CD8-positive, alpha-beta memory T cell (primary cell): ENCODE results near the gene ZNF853. TPM values are rescaled to one million over a fixed set of nuclear protein-coding genes. Genes with fewer than 3 reads are reported as not detected.

Experiments used
- CTCF ChIA-PET: fragments of 350-600 bp; sonication (Branson Sonifier 250); formaldehyde crosslinking; loops from one replicate; lab custom pipeline; 2021; ENCODE audit warnings: antibody characterized with exemption; lab: Charles Lee
- POLR2A ChIA-PET: fragments of 350-600 bp; sonication (Branson Sonifier 250); formaldehyde crosslinking; loops from one replicate; lab custom pipeline; 2021; ENCODE audit warnings: antibody characterized with exemption; lab: Charles Lee
- DNase-seq, 5 donors: peaks; one replicate each; pipeline versions ENCODE4 v3.0.0 to v3.0.0-alpha.2; 2020 to 2022; ENCODE audit warnings: mixed read lengths in 1 of 5
- H3K27ac ChIP-seq: one replicate; pipeline ENCODE4 v1.7.0; 2013; ENCODE audit warnings: low read depth, mild to moderate bottlenecking, low read length, moderate library complexity
- H3K27me3 ChIP-seq: 2 replicates; pipeline ENCODE4 v1.7.0; 2013; ENCODE audit warnings: low read length, mild to moderate bottlenecking; ENCODE audit not compliant: insufficient read depth, poor library complexity, severe bottlenecking
- H3K36me3 ChIP-seq: 2 replicates; pipeline ENCODE4 v1.7.0; 2013; ENCODE audit warnings: mild to moderate bottlenecking, low read length, moderate library complexity; ENCODE audit not compliant: insufficient read depth
- H3K4me1 ChIP-seq: 2 replicates; pipeline ENCODE4 v1.7.0; 2013; ENCODE audit warnings: mild to moderate bottlenecking, low read length, moderate library complexity; ENCODE audit not compliant: insufficient read depth
- H3K4me3 ChIP-seq: 2 replicates; pipeline ENCODE4 v1.7.0; 2013; ENCODE audit warnings: mild to moderate bottlenecking, low read length
- H3K9me3 ChIP-seq: 2 replicates; pipeline ENCODE4 v1.7.0; 2013; ENCODE audit warnings: mild to moderate bottlenecking, low read length
- H3K27ac Mint-ChIP-seq, 8 donors: one replicate each; pipeline ENCODE4 v1.8.0; 2020 to 2021; ENCODE audit warnings: mixed read lengths in 8 of 8, mild to moderate bottlenecking in 6 of 8, inconsistent platforms in 3 of 8, moderate library complexity in 3 of 8
- H3K27me3 Mint-ChIP-seq, 2 donors: one replicate each; pipeline ENCODE4 v1.8.0; 2020 to 2021; ENCODE audit warnings: mixed read lengths in 2 of 2, mild to moderate bottlenecking in 1 of 2, moderate library complexity in 1 of 2
- H3K36me3 Mint-ChIP-seq, 3 donors: one replicate each; pipeline ENCODE4 v1.8.0; 2020 to 2021; ENCODE audit warnings: mixed read lengths in 3 of 3, inconsistent platforms in 1 of 3, mild to moderate bottlenecking in 1 of 3
- H3K4me1 Mint-ChIP-seq, 3 donors: one replicate each; pipeline ENCODE4 v1.8.0; 2020 to 2021; ENCODE audit warnings: mixed read lengths in 3 of 3, inconsistent platforms in 1 of 3, mild to moderate bottlenecking in 1 of 3
- H3K4me3 Mint-ChIP-seq, 7 donors: one replicate each; pipeline ENCODE4 v1.8.0; 2020 to 2021; ENCODE audit warnings: mixed read lengths in 7 of 7, mild to moderate bottlenecking in 6 of 7, moderate library complexity in 4 of 7, inconsistent platforms in 2 of 7
- H3K9me3 Mint-ChIP-seq, 5 donors: one replicate each; pipeline ENCODE4 v1.8.0; 2020 to 2022; ENCODE audit warnings: mixed read lengths in 5 of 5, mild to moderate bottlenecking in 3 of 5, moderate library complexity in 2 of 5, inconsistent platforms in 1 of 5
- polyA plus RNA-seq: library from polyadenylated mRNA; unstranded; fragments of 300-500 nt; fragmentation: Illumina TruSeq; gene quantifications from one replicate; pipeline ENCODE4 v1.2.3, GENCODE V29; 2021
- total RNA-seq, 2 experiments: library from RNA; stranded (reverse); gene quantifications; one replicate each; pipeline ENCODE4 v1.2.3, GENCODE V29; 2021

ZNF853 gene
- total and polyA plus RNA-seq, 3 experiments from 2014 or later, result 3.5 to 11.2 (median 4.5) TPM

DNA sequence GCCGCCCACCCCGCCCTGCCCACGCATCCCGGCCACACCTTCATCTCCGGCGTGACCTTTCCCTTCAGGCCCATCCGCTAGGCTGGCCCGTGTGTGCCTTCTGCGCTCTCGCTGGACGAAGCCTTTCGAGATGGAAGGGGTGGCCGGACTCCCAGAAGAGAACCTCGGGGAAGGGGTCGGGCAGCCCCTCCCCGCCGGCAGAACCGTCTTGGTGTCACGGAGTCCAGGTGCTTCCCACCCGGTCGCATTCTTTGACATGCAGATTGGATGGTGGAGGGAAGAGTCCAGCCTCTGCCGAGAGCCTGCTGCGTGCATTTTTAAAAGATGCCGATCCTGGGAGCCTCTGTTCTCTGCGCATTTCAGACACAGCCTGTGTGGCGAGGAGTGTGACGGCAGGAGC, 7.3 kb upstream of the ZNF853 start:
- H3K27me3 ChIP-seq, result no peaks in the 10 kb centered on the region
- POLR2A ChIA-PET, result no interaction called here
- no peak overlapping the region for H3K27ac ChIP-seq
- Mint-ChIP-seq H3K27ac (no peak overlapping the region), H3K4me1 (peaks cover 4 to 8% (median 6%) of the 10 kb centered on the region in 3 donors), H3K9me3 (no peaks in the 10 kb centered on the region), H3K4me3 (no peak overlapping the region), H3K36me3 (peaks cover 0 to 43% (median 8%) of the 10 kb centered on the region in 3 donors), H3K27me3 (peaks cover 0 to 2% of the 10 kb centered on the region in 2 donors)
- CTCF ChIA-PET, result interaction anchor here (0.6 kb wide), 1 partner anchor 141 kb away, joined by 4 read pairs; no protein-coding TSS in a partner anchor
- peaks cover 7% of the 10 kb centered on the region for H3K36me3 ChIP-seq
- H3K9me3 ChIP-seq, result no peaks in the 10 kb centered on the region
- no peaks in the 10 kb centered on the region for H3K4me1 ChIP-seq
- no peak for DNase-seq
- H3K4me3 ChIP-seq, result no peak overlapping the region

DNA sequence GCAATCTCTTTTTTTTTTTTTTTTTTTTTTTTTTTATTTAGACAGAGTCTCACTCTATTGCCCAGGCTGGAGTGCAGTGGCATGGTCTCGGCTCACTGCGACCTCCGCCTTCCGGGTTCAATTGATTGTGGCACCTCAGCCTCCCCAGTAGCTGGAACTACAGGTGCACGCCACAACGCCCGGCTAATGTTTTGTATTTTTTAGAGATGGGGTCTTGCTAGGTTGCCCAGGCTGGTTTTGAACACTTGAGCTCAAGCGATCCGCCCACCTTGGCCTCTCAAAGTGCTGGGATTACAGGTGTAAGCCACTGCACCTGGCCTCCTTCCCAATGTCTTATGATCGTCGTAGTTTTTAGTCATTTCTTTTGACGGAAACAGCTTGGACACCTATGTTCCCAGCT, 6.6 kb upstream of the ZNF853 start:
- H3K4me3 Mint-ChIP-seq, result no peak overlapping the region
- DNase-seq, result no peak
- no peaks in the 10 kb centered on the region for H3K9me3 Mint-ChIP-seq
- peaks cover 4 to 6% (median 6%) of the 10 kb centered on the region in 3 donors for H3K4me1 Mint-ChIP-seq
- H3K36me3 Mint-ChIP-seq, result peaks cover 0 to 40% (median 8%) of the 10 kb centered on the region in 3 donors
- peaks cover 7% of the 10 kb centered on the region for H3K36me3 ChIP-seq
- no peaks in the 10 kb centered on the region for H3K27me3 ChIP-seq
- CTCF ChIA-PET, result interaction anchor here (0.6 to 1.0 kb wide), 4 partner anchors 9 to 142 kb away, joined by 3 to 4 read pairs (median 4); partner anchors contain the start of gene INTS15
- POLR2A ChIA-PET, result no interaction called here
- no peaks in the 10 kb centered on the region for H3K9me3 ChIP-seq
- no peak overlapping the region for H3K27ac ChIP-seq
- H3K4me1 ChIP-seq, result no peaks in the 10 kb centered on the region
- peaks cover 0 to 2% of the 10 kb centered on the region in 2 donors for H3K27me3 Mint-ChIP-seq
- H3K4me3 ChIP-seq, result no peak overlapping the region
- peak overlapping the region in 1 of 8 donors; percentile 76 for H3K27ac Mint-ChIP-seq

GRCh38 chr7:6612819-6613218, 2.6 kb upstream of the ZNF853 start:
- no peaks in the 10 kb centered on the region for H3K9me3 ChIP-seq
- Mint-ChIP-seq H3K27me3 (peaks cover 0 to 4% of the 10 kb centered on the region in 2 donors), H3K4me3 (peak overlapping the region in 5 of 7 donors; percentile 15 to 54 (median 26)), H3K4me1 (peaks cover 5 to 19% (median 10%) of the 10 kb centered on the region in 3 donors), H3K9me3 (no peaks in the 10 kb centered on the region), H3K27ac (no peak overlapping the region), H3K36me3 (peaks cover 0 to 19% (median 3%) of the 10 kb centered on the region in 3 donors)
- ChIA-PET CTCF (interaction anchor here (0.7 to 1.0 kb wide), 3 partner anchors 9 to 35 kb away, joined by 3 read pairs; no protein-coding TSS in a partner anchor), POLR2A (no interaction called here)
- H3K36me3 ChIP-seq, result no peaks in the 10 kb centered on the region
- no peak overlapping the region for H3K4me3 ChIP-seq
- no peaks in the 10 kb centered on the region for H3K4me1 ChIP-seq
- no peaks in the 10 kb centered on the region for H3K27me3 ChIP-seq
- H3K27ac ChIP-seq, result no peak overlapping the region
- DNase-seq, result no peak

DNA sequence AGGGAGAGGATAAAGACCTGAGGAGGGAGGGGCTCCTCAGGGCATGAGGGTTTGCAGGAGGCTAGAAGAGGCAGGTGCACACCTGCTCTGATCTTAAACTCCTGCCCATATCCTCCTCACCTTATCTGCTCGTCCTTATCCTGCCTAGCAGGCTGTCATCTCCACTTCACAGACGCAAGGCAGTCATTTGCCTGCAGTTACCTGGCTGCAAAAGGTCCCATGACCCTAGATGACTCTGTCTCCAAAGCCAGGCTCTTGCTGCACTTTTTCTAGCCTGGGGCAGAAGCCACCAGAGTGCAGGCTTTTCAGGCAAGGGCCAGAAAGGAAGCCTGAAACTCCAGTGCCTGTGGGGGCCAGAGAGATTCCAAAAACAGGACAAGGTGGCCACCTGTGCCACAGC, 1.7 kb upstream of the ZNF853 start:
- no peaks in the 10 kb centered on the region for H3K9me3 ChIP-seq
- no peak for DNase-seq
- peaks cover 0 to 18% (median 3%) of the 10 kb centered on the region in 3 donors for H3K36me3 Mint-ChIP-seq
- peaks cover 5 to 28% (median 13%) of the 10 kb centered on the region in 3 donors for H3K4me1 Mint-ChIP-seq
- no peaks in the 10 kb centered on the region for H3K27me3 ChIP-seq
- no peaks in the 10 kb centered on the region for H3K9me3 Mint-ChIP-seq
- H3K4me1 ChIP-seq, result no peaks in the 10 kb centered on the region
- POLR2A ChIA-PET, result no interaction called here
- H3K4me3 Mint-ChIP-seq, result peak overlapping the region in 6 of 7 donors; percentile 20 to 88 (median 64)
- no peaks in the 10 kb centered on the region for H3K36me3 ChIP-seq
- peaks cover 0 to 4% of the 10 kb centered on the region in 2 donors for H3K27me3 Mint-ChIP-seq
- CTCF ChIA-PET, result no interaction called here
- no peak overlapping the region for H3K27ac ChIP-seq
- H3K4me3 ChIP-seq, result no peak overlapping the region
- H3K27ac Mint-ChIP-seq, result peak overlapping the region in 1 of 8 donors; percentile 73

DNA sequence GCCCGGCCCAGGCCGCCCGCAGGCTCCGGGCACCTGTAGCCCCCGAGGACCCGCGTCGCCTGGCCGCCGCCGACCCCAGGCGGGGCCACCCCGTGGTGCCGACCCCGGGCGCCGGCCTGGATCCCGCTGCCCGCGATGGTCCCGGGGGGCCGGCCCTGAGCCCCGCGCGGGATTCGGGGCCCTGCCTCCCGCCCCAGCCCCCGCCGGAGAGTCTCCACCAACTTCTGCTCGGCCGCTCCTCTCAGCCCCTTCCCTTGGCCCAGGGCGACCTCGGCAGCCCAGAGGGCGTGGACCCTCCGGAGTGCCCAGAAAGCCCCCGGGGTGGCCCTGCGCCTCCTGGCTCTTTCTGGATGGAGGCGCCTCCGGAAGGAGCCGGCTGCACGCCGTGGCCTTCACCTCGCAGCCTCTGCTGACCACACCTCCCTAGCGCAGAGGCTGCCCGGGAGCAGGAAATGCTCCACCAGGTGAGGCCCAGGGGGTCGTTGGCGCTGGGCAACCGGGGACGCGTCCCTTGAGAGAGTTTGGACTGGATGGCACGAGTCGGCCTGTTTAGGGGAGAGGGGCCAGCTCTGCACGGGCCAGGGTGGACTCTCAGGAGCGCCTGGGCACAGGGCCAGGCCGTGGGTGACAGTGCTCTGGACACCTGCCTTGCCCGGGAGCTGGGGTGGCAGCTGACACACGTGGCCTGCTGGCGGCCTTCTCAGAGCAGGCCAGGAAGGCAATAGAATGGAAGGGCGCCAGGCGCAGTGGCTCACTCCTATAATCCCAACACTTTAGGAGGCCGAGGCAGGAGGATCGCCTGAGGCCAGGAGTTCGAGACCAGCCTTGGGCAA, 529 bp downstream of the ZNF853 start:
- peaks cover 22 to 48% (median 26%) of the 10 kb centered on the region in 3 donors for H3K4me1 Mint-ChIP-seq
- H3K9me3 Mint-ChIP-seq, result no peaks in the 10 kb centered on the region
- POLR2A ChIA-PET, result interaction anchor here (0.7 to 1.5 kb wide), 2 partner anchors 8 to 9 kb away, joined by 3 read pairs; no protein-coding TSS in a partner anchor
- Histone ChIP-seq H3K27ac (no peak overlapping the region), H3K36me3 (no peaks in the 10 kb centered on the region), H3K9me3 (no peaks in the 10 kb centered on the region), H3K27me3 (no peaks in the 10 kb centered on the region), H3K4me3 (peak overlapping the region; percentile 26), H3K4me1 (peaks cover 16% of the 10 kb centered on the region)
- H3K36me3 Mint-ChIP-seq, result peaks cover 0 to 11% (median under 1%) of the 10 kb centered on the region in 3 donors
- CTCF ChIA-PET, result no interaction called here
- peaks cover 0 to 4% of the 10 kb centered on the region in 2 donors for H3K27me3 Mint-ChIP-seq
- DNase-seq, result no peak
- peak overlapping the region in 6 of 8 donors; percentile 27 to 65 (median 42) for H3K27ac Mint-ChIP-seq
- peak overlapping the region; percentile 67 to 84 (median 72) for H3K4me3 Mint-ChIP-seq

- no peaks in the 10 kb centered on the region for H3K9me3 Mint-ChIP-seq
- H3K27me3 Mint-ChIP-seq, result peaks cover 0 to 5% of the 10 kb centered on the region in 2 donors
- peaks cover 26% of the 10 kb centered on the region for H3K4me1 ChIP-seq
- DNase-seq, result no peak
- POLR2A ChIA-PET, result no interaction called here
- H3K36me3 ChIP-seq, result no peaks in the 10 kb centered on the region
- H3K36me3 Mint-ChIP-seq, result peaks cover 4 to 20% (median 5%) of the 10 kb centered on the region in 3 donors
- H3K27ac Mint-ChIP-seq, result peak overlapping the region; percentile 35 to 95 (median 78)
- H3K27me3 ChIP-seq, result no peaks in the 10 kb centered on the region
- CTCF ChIA-PET, result interaction anchor here (0.7 to 1.2 kb wide), 2 partner anchors 27 to 241 kb away, joined by 3 read pairs; partner anchors contain the start of gene INTS15
- H3K4me3 Mint-ChIP-seq, result peak overlapping the region; percentile 73 to 87 (median 81)
- H3K27ac ChIP-seq, result no peak overlapping the region
- no peak overlapping the region for H3K4me3 ChIP-seq
- peaks cover 32 to 58% (median 35%) of the 10 kb centered on the region in 3 donors for H3K4me1 Mint-ChIP-seq
- H3K9me3 ChIP-seq, result no peaks in the 10 kb centered on the region
These were observed 1.6 kb downstream of the ZNF853 start for GRCh38 chr7:6616854-6617643.

DNA sequence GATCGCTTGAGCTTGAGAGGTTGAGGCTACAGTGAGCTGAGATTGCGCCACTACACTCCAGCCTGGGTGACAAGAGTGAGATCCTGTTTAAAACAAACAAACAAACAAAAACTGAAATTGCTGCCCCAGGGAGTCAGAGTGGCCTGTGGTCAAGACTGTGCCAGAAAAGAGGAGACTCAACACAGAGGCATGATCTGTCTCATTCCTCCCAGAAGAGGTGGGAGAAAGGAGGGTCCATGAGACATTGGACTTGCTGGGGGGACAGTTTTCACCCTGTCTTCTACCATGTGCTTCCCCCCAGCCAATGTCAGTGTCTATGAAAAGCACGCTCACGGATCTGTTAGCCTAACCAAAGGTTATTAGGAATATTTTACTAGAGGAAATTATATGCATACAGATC, 3.2 kb downstream of the ZNF853 start:
- ChIA-PET CTCF (interaction anchor here (1.2 kb wide), 1 partner anchor 239 kb away, joined by 3 read pairs; no protein-coding TSS in a partner anchor), POLR2A (no interaction called here)
- H3K36me3 Mint-ChIP-seq, result peaks cover 4 to 22% (median 5%) of the 10 kb centered on the region in 3 donors
- H3K4me3 Mint-ChIP-seq, result peak overlapping the region in 3 of 7 donors; percentile 10 to 67 (median 12)
- Histone ChIP-seq H3K4me3 (no peak overlapping the region), H3K4me1 (peaks cover 33% of the 10 kb centered on the region), H3K27ac (no peak overlapping the region), H3K27me3 (no peaks in the 10 kb centered on the region), H3K36me3 (no peaks in the 10 kb centered on the region), H3K9me3 (no peaks in the 10 kb centered on the region)
- H3K27ac Mint-ChIP-seq, result peak overlapping the region in 5 of 8 donors; percentile 31 to 82 (median 60)
- DNase-seq, result no peak
- peaks cover 0 to 3% of the 10 kb centered on the region in 2 donors for H3K27me3 Mint-ChIP-seq
- peaks cover 39 to 65% (median 41%) of the 10 kb centered on the region in 3 donors for H3K4me1 Mint-ChIP-seq
- H3K9me3 Mint-ChIP-seq, result no peaks in the 10 kb centered on the region
